Measurements from ENCODE around the gene ACBD7. TPM values are rescaled to one million over a fixed set of nuclear protein-coding genes. Genes with fewer than 3 reads are reported as not detected.

ACBD7 gene
- total RNA-seq, 6 donors from 2014 or later, result 0.46 to 2.4 (median 0.83) TPM; not detected in 2

DNA sequence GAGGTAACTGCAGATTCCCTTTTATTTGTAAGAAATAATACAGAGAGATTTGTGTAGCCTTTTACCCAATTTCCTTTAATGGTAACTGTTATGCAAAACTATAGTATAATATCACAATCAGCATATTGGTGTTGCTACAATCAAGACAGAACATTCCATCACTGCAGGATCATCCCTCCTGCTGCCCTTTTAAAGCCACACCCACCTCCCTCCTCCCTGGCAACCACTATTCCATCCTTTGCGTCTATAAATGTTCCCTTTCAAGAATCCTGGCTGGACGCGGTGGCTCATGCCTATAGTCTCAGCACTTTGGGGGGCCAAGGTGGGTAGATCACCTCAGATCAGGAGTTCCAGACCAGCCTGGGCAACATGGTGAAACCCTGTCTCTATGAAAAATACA lies 13.2 kb downstream of the ACBD7 start:
- Histone ChIP-seq H3K9me3 (no peaks in the 10 kb centered on the region), H3K36me3 (no peaks in the 10 kb centered on the region), H3K27me3 (no peaks in the 10 kb centered on the region), H3K27ac (no peak overlapping the region), H3K4me1 (no peaks in the 10 kb centered on the region), H3K4me3 (no peak overlapping the region)
- 90 to 95% methylated on average over 3 of the region's 3 CpGs for WGBS, 2 donors
- DNase-seq (no peak), ATAC-seq (ENCODE audit: low FRiP score in 2 of 2) (no peak)
- TF ChIP-seq, protein P1, sequence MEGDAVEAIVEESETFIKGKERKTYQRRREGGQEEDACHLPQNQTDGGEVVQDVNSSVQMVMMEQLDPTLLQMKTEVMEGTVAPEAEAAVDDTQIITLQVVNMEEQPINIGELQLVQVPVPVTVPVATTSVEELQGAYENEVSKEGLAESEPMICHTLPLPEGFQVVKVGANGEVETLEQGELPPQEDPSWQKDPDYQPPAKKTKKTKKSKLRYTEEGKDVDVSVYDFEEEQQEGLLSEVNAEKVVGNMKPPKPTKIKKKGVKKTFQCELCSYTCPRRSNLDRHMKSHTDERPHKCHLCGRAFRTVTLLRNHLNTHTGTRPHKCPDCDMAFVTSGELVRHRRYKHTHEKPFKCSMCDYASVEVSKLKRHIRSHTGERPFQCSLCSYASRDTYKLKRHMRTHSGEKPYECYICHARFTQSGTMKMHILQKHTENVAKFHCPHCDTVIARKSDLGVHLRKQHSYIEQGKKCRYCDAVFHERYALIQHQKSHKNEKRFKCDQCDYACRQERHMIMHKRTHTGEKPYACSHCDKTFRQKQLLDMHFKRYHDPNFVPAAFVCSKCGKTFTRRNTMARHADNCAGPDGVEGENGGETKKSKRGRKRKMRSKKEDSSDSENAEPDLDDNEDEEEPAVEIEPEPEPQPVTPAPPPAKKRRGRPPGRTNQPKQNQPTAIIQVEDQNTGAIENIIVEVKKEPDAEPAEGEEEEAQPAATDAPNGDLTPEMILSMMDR (IDR thresholded peaks at IDR 0.05), result no peak
- TF ChIP-seq POLR2AphosphoS5 (IDR thresholded peaks at IDR 0.05), result no peak

DNA sequence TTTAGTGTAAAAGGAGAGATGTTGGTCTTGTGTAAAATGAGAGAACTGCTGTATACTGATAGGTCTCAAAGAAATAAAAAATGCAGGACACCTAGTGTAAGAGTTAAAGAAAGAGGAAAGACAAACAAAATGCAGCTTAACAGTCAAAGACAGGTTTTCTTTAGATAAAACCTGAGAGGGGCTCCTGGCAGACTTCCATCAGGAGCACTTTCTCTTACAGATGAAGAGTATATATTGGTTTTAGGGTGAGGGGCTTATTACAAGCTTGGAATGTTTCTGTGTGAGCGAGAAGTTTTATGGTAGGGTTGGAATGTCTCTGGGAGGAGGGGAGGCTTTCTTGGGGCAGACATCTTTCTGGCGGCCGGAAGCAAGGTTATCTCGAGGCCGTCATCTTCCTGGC lies 16.2 kb downstream of the ACBD7 start:
- WGBS, 2 donors, result 81 to 99% methylated on average over 5 of the region's 5 CpGs
- DNase-seq (no peak), ATAC-seq (ENCODE audit: low FRiP score in 2 of 2) (no peak)
- H3K9me3 ChIP-seq, result no peaks in the 10 kb centered on the region
- TF ChIP-seq POLR2AphosphoS5 (IDR thresholded peaks at IDR 0.05) (no peak), EP300 (IDR thresholded peaks at IDR 0.05) (no peak), POLR2A (IDR thresholded peaks at IDR 0.05) (no peak)
- TF ChIP-seq, protein P1 (IDR thresholded peaks at IDR 0.05), result no peak
- no peak overlapping the region for H3K4me3 ChIP-seq
- H3K27me3 ChIP-seq, result no peaks in the 10 kb centered on the region
- no peak overlapping the region for H3K27ac ChIP-seq
- H3K36me3 ChIP-seq, result no peaks in the 10 kb centered on the region
- H3K4me1 ChIP-seq, result no peaks in the 10 kb centered on the region

DNA sequence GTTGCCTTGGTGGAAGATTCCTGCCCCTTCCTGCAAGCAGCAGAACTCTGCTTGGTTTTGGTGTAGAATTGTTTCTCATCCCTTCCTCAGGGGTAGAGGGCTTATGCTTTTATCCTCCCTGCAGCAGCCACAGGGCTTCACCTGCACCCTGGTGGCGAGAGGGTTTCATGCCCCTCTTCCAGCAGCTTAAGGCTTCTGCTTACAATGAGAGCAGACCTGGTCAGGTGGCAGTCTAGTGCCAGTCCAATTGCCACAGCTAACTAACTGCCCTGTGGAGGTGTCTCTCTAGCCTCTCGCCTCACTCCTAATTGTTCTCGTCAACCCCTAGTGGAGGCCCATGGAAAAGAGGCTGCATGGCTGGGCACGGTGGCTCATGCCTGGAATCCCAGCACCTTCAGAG lies 19.3 kb downstream of the ACBD7 start:
- TF ChIP-seq, protein P1 (IDR thresholded peaks at IDR 0.05), result no peak
- TF ChIP-seq POLR2AphosphoS5 (IDR thresholded peaks at IDR 0.05) (no peak), POLR2A (IDR thresholded peaks at IDR 0.05) (no peak), EP300 (IDR thresholded peaks at IDR 0.05) (no peak)
- Histone ChIP-seq H3K36me3 (no peaks in the 10 kb centered on the region), H3K4me3 (no peak overlapping the region), H3K27ac (no peak overlapping the region), H3K9me3 (peaks cover 0 to 6% (median 0%) of the 10 kb centered on the region in 4 donors), H3K27me3 (no peaks in the 10 kb centered on the region), H3K4me1 (no peaks in the 10 kb centered on the region)
- ATAC-seq (ENCODE audit: low FRiP score in 2 of 2), result no peak
- WGBS, 2 donors, result 67 to 82% methylated on average over 4 of the region's 4 CpGs
- DNase-seq, result no peak

- Histone ChIP-seq H3K9me3 (peaks cover 0 to 6% (median 0%) of the 10 kb centered on the region in 4 donors), H3K27me3 (no peaks in the 10 kb centered on the region), H3K4me1 (no peaks in the 10 kb centered on the region), H3K36me3 (no peaks in the 10 kb centered on the region), H3K27ac (no peak overlapping the region), H3K4me3 (no peak overlapping the region)
- DNase-seq (no peak), ATAC-seq (ENCODE audit: low FRiP score in 2 of 2) (no peak)
- 84 to 90% methylated on average over 3 of the region's 3 CpGs for WGBS, 2 donors
- TF ChIP-seq, protein P1 (IDR thresholded peaks at IDR 0.05), result no peak
- TF ChIP-seq EP300 (IDR thresholded peaks at IDR 0.05) (no peak), POLR2AphosphoS5 (IDR thresholded peaks at IDR 0.05) (no peak), POLR2A (IDR thresholded peaks at IDR 0.05) (no peak)
Observed at GRCh38 chr10:15068802-15069201, 19.8 kb downstream of the ACBD7 start.

DNA sequence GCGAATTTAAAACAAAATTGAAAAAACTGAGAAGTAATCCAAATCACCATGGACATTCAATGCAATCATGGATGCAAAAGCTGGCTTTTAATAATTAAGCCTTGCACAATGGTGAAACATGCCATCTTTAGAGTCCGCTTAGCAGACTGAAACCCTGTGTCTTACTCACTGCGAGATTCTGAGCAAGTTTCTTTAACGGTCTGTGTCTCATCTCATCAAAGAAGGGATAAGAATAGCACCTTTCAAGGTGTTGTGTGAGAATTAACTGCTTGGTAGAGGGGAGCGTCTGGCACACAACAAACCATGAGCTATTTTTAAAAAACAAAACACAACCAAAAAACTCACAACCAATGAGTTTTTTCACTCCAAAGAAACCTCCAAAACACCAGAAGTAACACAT lies 21.4 kb downstream of the ACBD7 start:
- ATAC-seq (ENCODE audit: low FRiP score in 2 of 2) (no peak), DNase-seq (no peak)
- Histone ChIP-seq H3K27me3 (no peaks in the 10 kb centered on the region), H3K4me3 (no peak overlapping the region), H3K36me3 (no peaks in the 10 kb centered on the region), H3K9me3 (peaks cover 0 to 6% (median 0%) of the 10 kb centered on the region in 4 donors), H3K27ac (no peak overlapping the region), H3K4me1 (no peaks in the 10 kb centered on the region)
- TF ChIP-seq EP300 (IDR thresholded peaks at IDR 0.05) (no peak), POLR2A (IDR thresholded peaks at IDR 0.05) (no peak), POLR2AphosphoS5 (IDR thresholded peaks at IDR 0.05) (no peak)
- TF ChIP-seq, protein P1 (IDR thresholded peaks at IDR 0.05), result no peak
- 84 to 93% methylated on average over 5 of the region's 5 CpGs for WGBS, 2 donors
